Dendritic cell treated with granulocyte-macrophage colony-stimulating factor and Interleukin-4, amounts not matched to agents 40 ng/mL and 50 ng/mL, for 4 days (primary cell): ENCODE results near the gene CTCFL.

ENCODE experiments used
- H3K27ac Mint-ChIP-seq: one replicate; pipeline ENCODE4 v1.8.0; 2022; ENCODE audit warnings: mild to moderate bottlenecking, mixed read lengths
- H3K27me3 Mint-ChIP-seq: one replicate; pipeline ENCODE4 v1.8.0; 2022; ENCODE audit warnings: mild to moderate bottlenecking, mixed read lengths
- H3K36me3 Mint-ChIP-seq: one replicate; pipeline ENCODE4 v1.8.0; 2022; ENCODE audit warnings: low read depth, mixed read lengths
- H3K4me1 Mint-ChIP-seq: one replicate; pipeline ENCODE4 v1.8.0; 2022; ENCODE audit warnings: low read depth, mixed read lengths
- H3K4me3 Mint-ChIP-seq: one replicate; pipeline ENCODE4 v1.8.0; 2022; ENCODE audit warnings: mild to moderate bottlenecking, moderate library complexity, mixed read lengths
- H3K9me3 Mint-ChIP-seq: one replicate; pipeline ENCODE4 v1.8.0; 2022; ENCODE audit warnings: mixed read lengths
- intact Hi-C: fragments of 100-400 bp; cut with micrococcal nuclease; formaldehyde crosslinking; loops from one replicate; pipeline ENCODE4 v1.15.0; 2022

CTCFL gene

GRCh38 chr20:57524511-57525176 is at the start of gene CTCFL:
CTCFL (minus strand) TSS chr20:57525140; CDS start chr20:57524205, 935 bp downstream.
- H3K27me3 Mint-ChIP-seq: peaks cover 18% of the 10 kb centered on the region
- H3K27ac Mint-ChIP-seq: no peak within 1 kb of the TSS
- intact Hi-C loops: no loop called here
- H3K4me3 Mint-ChIP-seq: no peak within 1 kb of the TSS
- no peaks in the 10 kb centered on the region for H3K36me3 Mint-ChIP-seq
- no peaks in the 10 kb centered on the region for H3K4me1 Mint-ChIP-seq
- H3K9me3 Mint-ChIP-seq: no peaks in the 10 kb centered on the region

GRCh38 chr20:57573894-57574293 is 49.0 kb upstream of the CTCFL start:
- Mint-ChIP-seq H3K4me3 (no peak overlapping the region), H3K36me3 (no peaks in the 10 kb centered on the region), H3K27me3 (peaks cover 43% of the 10 kb centered on the region), H3K9me3 (no peaks in the 10 kb centered on the region), H3K27ac (no peak overlapping the region), H3K4me1 (no peaks in the 10 kb centered on the region)
- intact Hi-C loops: no loop called here

- no peak overlapping the region for H3K4me3 Mint-ChIP-seq
- no peaks in the 10 kb centered on the region for H3K9me3 Mint-ChIP-seq
- H3K4me1 Mint-ChIP-seq: no peaks in the 10 kb centered on the region
- no peaks in the 10 kb centered on the region for H3K36me3 Mint-ChIP-seq
- H3K27ac Mint-ChIP-seq: no peak overlapping the region
- intact Hi-C loops: no loop called here
- peaks cover 39% of the 10 kb centered on the region for H3K27me3 Mint-ChIP-seq
Measured at GRCh38 chr20:57573242-57573641, 48.3 kb upstream of the CTCFL start.

- no peaks in the 10 kb centered on the region for H3K36me3 Mint-ChIP-seq
- no peak overlapping the region for H3K27ac Mint-ChIP-seq
- H3K27me3 Mint-ChIP-seq: peaks cover 39% of the 10 kb centered on the region
- intact Hi-C loops: no loop called here
- no peak overlapping the region for H3K4me3 Mint-ChIP-seq
- H3K9me3 Mint-ChIP-seq: no peaks in the 10 kb centered on the region
- no peaks in the 10 kb centered on the region for H3K4me1 Mint-ChIP-seq
Measured at GRCh38 chr20:57571782-57572416, 47.0 kb upstream of the CTCFL start.

- no peaks in the 10 kb centered on the region for H3K9me3 Mint-ChIP-seq
- H3K36me3 Mint-ChIP-seq: no peaks in the 10 kb centered on the region
- no peak overlapping the region for H3K4me3 Mint-ChIP-seq
- H3K27ac Mint-ChIP-seq: no peak overlapping the region
- peaks cover 43% of the 10 kb centered on the region for H3K27me3 Mint-ChIP-seq
- intact Hi-C loops: no loop called here
- no peaks in the 10 kb centered on the region for H3K4me1 Mint-ChIP-seq
Measured at GRCh38 chr20:57570920-57571319, 46.0 kb upstream of the CTCFL start.

- H3K9me3 Mint-ChIP-seq: no peaks in the 10 kb centered on the region
- no peaks in the 10 kb centered on the region for H3K4me1 Mint-ChIP-seq
- H3K27me3 Mint-ChIP-seq: peaks cover 45% of the 10 kb centered on the region
- H3K27ac Mint-ChIP-seq: no peak overlapping the region
- no peak overlapping the region for H3K4me3 Mint-ChIP-seq
- H3K36me3 Mint-ChIP-seq: no peaks in the 10 kb centered on the region
- intact Hi-C loops: no loop called here
Measured at GRCh38 chr20:57570145-57570850, 45.4 kb upstream of the CTCFL start.

- Mint-ChIP-seq H3K27ac (no peak overlapping the region), H3K36me3 (no peaks in the 10 kb centered on the region), H3K4me1 (no peaks in the 10 kb centered on the region), H3K4me3 (no peak overlapping the region), H3K9me3 (no peaks in the 10 kb centered on the region), H3K27me3 (peaks cover 41% of the 10 kb centered on the region)
- intact Hi-C loops: no loop called here
Measured at GRCh38 chr20:57568960-57569359, 44.0 kb upstream of the CTCFL start.

- peaks cover 35% of the 10 kb centered on the region for H3K27me3 Mint-ChIP-seq
- no peaks in the 10 kb centered on the region for H3K9me3 Mint-ChIP-seq
- no peaks in the 10 kb centered on the region for H3K4me1 Mint-ChIP-seq
- H3K36me3 Mint-ChIP-seq: no peaks in the 10 kb centered on the region
- intact Hi-C loops: no loop called here
- H3K27ac Mint-ChIP-seq: no peak overlapping the region
- no peak overlapping the region for H3K4me3 Mint-ChIP-seq
Measured at GRCh38 chr20:57568088-57568896, 43.4 kb upstream of the CTCFL start.

GRCh38 chr20:57567471-57568079 is 42.6 kb upstream of the CTCFL start:
- Mint-ChIP-seq H3K27me3 (peaks cover 30% of the 10 kb centered on the region), H3K27ac (no peak overlapping the region), H3K4me1 (no peaks in the 10 kb centered on the region), H3K4me3 (no peak overlapping the region), H3K36me3 (no peaks in the 10 kb centered on the region), H3K9me3 (no peaks in the 10 kb centered on the region)
- intact Hi-C loops: no loop called here

GRCh38 chr20:57566803-57567459 is 42.0 kb upstream of the CTCFL start:
- H3K4me3 Mint-ChIP-seq: no peak overlapping the region
- H3K27me3 Mint-ChIP-seq: peaks cover 26% of the 10 kb centered on the region

GRCh38 chr20:57566399-57566798 is 41.5 kb upstream of the CTCFL start:
- no peaks in the 10 kb centered on the region for H3K4me1 Mint-ChIP-seq
- no peak overlapping the region for H3K27ac Mint-ChIP-seq
- no peaks in the 10 kb centered on the region for H3K36me3 Mint-ChIP-seq
- H3K27me3 Mint-ChIP-seq: peaks cover 24% of the 10 kb centered on the region
- no peak overlapping the region for H3K4me3 Mint-ChIP-seq
- intact Hi-C loops: no loop called here
- H3K9me3 Mint-ChIP-seq: no peaks in the 10 kb centered on the region

More at GRCh38 chr20:57566803-57567459, 42.0 kb upstream of the CTCFL start:
- Mint-ChIP-seq H3K9me3 (no peaks in the 10 kb centered on the region), H3K36me3 (no peaks in the 10 kb centered on the region), H3K27ac (no peak overlapping the region), H3K4me1 (no peaks in the 10 kb centered on the region)
- intact Hi-C loops: no loop called here

GRCh38 chr20:57564951-57565642 is 40.2 kb upstream of the CTCFL start:
- H3K4me1 Mint-ChIP-seq: no peaks in the 10 kb centered on the region
- peaks cover 21% of the 10 kb centered on the region for H3K27me3 Mint-ChIP-seq
- no peak overlapping the region for H3K27ac Mint-ChIP-seq
- no peaks in the 10 kb centered on the region for H3K9me3 Mint-ChIP-seq
- no peaks in the 10 kb centered on the region for H3K36me3 Mint-ChIP-seq
- no peak overlapping the region for H3K4me3 Mint-ChIP-seq
- intact Hi-C loops: no loop called here
